Endothelial cell of umbilical vein (primary cell): ENCODE results near the gene TMEM250.
A peak's percentile ranks its signal among the peaks of the same experiment; 100 is the strongest.

Experiments
- EZH2 ChIP-seq: IDR thresholded peaks from 2 replicates; pipeline ENCODE4 v1.6.1; 2012; ENCODE audit warnings: borderline replicate concordance, low read depth, mild to moderate bottlenecking, moderate library complexity, low read length, inconsistent platforms; ENCODE audit not compliant: severe bottlenecking
- MAX ChIP-seq: IDR thresholded peaks from 2 replicates; pipeline ENCODE4 v1.6.1; 2011; ENCODE audit not compliant: insufficient read depth, insufficient read length
- MYC ChIP-seq: IDR thresholded peaks from one replicate; pipeline ENCODE4 v1.6.1; 2011; ENCODE audit warnings: mild to moderate bottlenecking, low read depth, low read length
- POLR2A ChIP-seq: IDR thresholded peaks from 2 replicates; pipeline ENCODE4 v1.6.1; 2012; ENCODE audit warnings: low read depth, mild to moderate bottlenecking, control low read depth, low read length
- POLR2AphosphoS5 ChIP-seq: IDR thresholded peaks from 2 replicates; pipeline ENCODE4 v1.6.1; 2012; ENCODE audit warnings: low read depth, mild to moderate bottlenecking, control low read depth, low read length, moderate library complexity; ENCODE audit not compliant: insufficient read depth
- TF ChIP-seq, protein P1 (sequence below), 2 donors: IDR thresholded peaks; 1 replicate in 1 of 2; 2 replicates in 1 of 2; pipeline ENCODE4 v1.5.1; 2011; ENCODE audit warnings: low read length in 2 of 2, mild to moderate bottlenecking in 2 of 2, moderate library complexity in 2 of 2, control low read depth in 1 of 2, inconsistent platforms in 1 of 2, low read depth in 1 of 2; ENCODE audit not compliant: insufficient read depth in 1 of 2; ENCODE audit errors: extremely low read depth in 1 of 2

- TF ChIP-seq, protein P1, sequence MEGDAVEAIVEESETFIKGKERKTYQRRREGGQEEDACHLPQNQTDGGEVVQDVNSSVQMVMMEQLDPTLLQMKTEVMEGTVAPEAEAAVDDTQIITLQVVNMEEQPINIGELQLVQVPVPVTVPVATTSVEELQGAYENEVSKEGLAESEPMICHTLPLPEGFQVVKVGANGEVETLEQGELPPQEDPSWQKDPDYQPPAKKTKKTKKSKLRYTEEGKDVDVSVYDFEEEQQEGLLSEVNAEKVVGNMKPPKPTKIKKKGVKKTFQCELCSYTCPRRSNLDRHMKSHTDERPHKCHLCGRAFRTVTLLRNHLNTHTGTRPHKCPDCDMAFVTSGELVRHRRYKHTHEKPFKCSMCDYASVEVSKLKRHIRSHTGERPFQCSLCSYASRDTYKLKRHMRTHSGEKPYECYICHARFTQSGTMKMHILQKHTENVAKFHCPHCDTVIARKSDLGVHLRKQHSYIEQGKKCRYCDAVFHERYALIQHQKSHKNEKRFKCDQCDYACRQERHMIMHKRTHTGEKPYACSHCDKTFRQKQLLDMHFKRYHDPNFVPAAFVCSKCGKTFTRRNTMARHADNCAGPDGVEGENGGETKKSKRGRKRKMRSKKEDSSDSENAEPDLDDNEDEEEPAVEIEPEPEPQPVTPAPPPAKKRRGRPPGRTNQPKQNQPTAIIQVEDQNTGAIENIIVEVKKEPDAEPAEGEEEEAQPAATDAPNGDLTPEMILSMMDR (IDR thresholded peaks at IDR 0.05; ENCODE audit: extremely low read depth in 1 of 2, insufficient read depth in 1 of 2, low read depth in 1 of 2, low read length in 2 of 2), result peak in 1 of 2 donors; percentile 13
- TF ChIP-seq POLR2A (no peak), POLR2AphosphoS5 (no peak), EZH2 (peak; percentile 81), MAX (no peak), MYC (no peak)
Observed at GRCh38 chr9:136132512-136133050, 13.9 kb upstream of the TMEM250 start.
